Common myeloid progenitor, CD34-positive (primary cell): Measurements from ENCODE around the gene KAZN.

Experiments used
- CTCF ChIA-PET: fragments of 350-600 bp; sonication (Branson Sonifier 250); formaldehyde crosslinking; loops from one replicate; lab custom pipeline; 2021; ENCODE audit warnings: antibody characterized with exemption; lab: Charles Lee
- POLR2A ChIA-PET: fragments of 350-600 bp; sonication (Branson Sonifier 250); formaldehyde crosslinking; loops from one replicate; lab custom pipeline; 2021; ENCODE audit warnings: antibody characterized with exemption; lab: Charles Lee
- DNase-seq, 3 donors: peaks; one replicate each; pipeline versions ENCODE4 v3.0.0 to v3.0.0-alpha.2; 2013
- H3K27ac ChIP-seq, 2 experiments: 1 replicate in 1 of 2; 2 replicates in 1 of 2; pipeline ENCODE4 v1.7.0; 2013; ENCODE audit warnings: inconsistent platforms in 2 of 2, low read length in 2 of 2, mild to moderate bottlenecking in 2 of 2, low read depth in 1 of 2, moderate library complexity in 1 of 2; ENCODE audit not compliant: severe bottlenecking in 2 of 2, insufficient read depth in 1 of 2, poor library complexity in 1 of 2
- H3K27me3 ChIP-seq, 5 experiments: replicated peaks in 2 of 5; 1 replicate in 3 of 5; 2 replicates in 2 of 5; pipeline versions ENCODE4 v1.6.1 to v1.7.0; 2013; ENCODE audit warnings: low read length in 4 of 5, mild to moderate bottlenecking in 2 of 5, moderate library complexity in 2 of 5, inconsistent platforms in 1 of 5; ENCODE audit not compliant: insufficient read depth in 5 of 5, control insufficient read depth in 4 of 5
- H3K36me3 ChIP-seq, 4 experiments: 1 replicate in 2 of 4; 2 replicates in 2 of 4; pipeline versions ENCODE4 v1.6.1 to v1.7.0; 2013; ENCODE audit warnings: low read length in 3 of 4, control low read depth in 1 of 4, mild to moderate bottlenecking in 1 of 4; ENCODE audit not compliant: control insufficient read depth in 4 of 4, insufficient read depth in 4 of 4
- H3K4me1 ChIP-seq, 4 experiments: 1 replicate in 3 of 4; 2 replicates in 1 of 4; pipeline versions ENCODE4 v1.6.1 to v1.7.1; 2013; ENCODE audit warnings: low read length in 3 of 4, mild to moderate bottlenecking in 3 of 4, control low read depth in 1 of 4, inconsistent platforms in 1 of 4, moderate library complexity in 1 of 4; ENCODE audit not compliant: control insufficient read depth in 4 of 4, insufficient read depth in 4 of 4; ENCODE audit errors: control extremely low read depth in 1 of 4
- H3K4me3 ChIP-seq, 7 experiments: 1 replicate in 4 of 7; 2 replicates in 3 of 7; pipeline versions ENCODE4 v1.5.1 to v1.7.0; 2013; ENCODE audit warnings: mild to moderate bottlenecking in 7 of 7, low read length in 6 of 7, moderate library complexity in 6 of 7, inconsistent platforms in 2 of 7, low read depth in 2 of 7, control low read depth in 1 of 7; ENCODE audit not compliant: insufficient read depth in 4 of 7, control insufficient read depth in 1 of 7; ENCODE audit errors: extremely low read depth in 1 of 7
- H3K9me3 ChIP-seq, 5 experiments: 1 replicate in 4 of 5; 2 replicates in 1 of 5; pipeline versions ENCODE4 v1.6.1 to v1.7.1; 2013; ENCODE audit warnings: low read length in 4 of 5, mild to moderate bottlenecking in 2 of 5, inconsistent platforms in 1 of 5, low read depth in 1 of 5, moderate library complexity in 1 of 5; ENCODE audit not compliant: control insufficient read depth in 4 of 5, insufficient read depth in 2 of 5; ENCODE audit errors: control extremely low read depth in 1 of 5
- WGBS: methylation state at CpG from one replicate; pipeline ENCODE4 v1.1.5; 2013; ENCODE audit not compliant: insufficient coverage; 5-methylcytosine and 5-hydroxymethylcytosine counted together

KAZN gene

DNA sequence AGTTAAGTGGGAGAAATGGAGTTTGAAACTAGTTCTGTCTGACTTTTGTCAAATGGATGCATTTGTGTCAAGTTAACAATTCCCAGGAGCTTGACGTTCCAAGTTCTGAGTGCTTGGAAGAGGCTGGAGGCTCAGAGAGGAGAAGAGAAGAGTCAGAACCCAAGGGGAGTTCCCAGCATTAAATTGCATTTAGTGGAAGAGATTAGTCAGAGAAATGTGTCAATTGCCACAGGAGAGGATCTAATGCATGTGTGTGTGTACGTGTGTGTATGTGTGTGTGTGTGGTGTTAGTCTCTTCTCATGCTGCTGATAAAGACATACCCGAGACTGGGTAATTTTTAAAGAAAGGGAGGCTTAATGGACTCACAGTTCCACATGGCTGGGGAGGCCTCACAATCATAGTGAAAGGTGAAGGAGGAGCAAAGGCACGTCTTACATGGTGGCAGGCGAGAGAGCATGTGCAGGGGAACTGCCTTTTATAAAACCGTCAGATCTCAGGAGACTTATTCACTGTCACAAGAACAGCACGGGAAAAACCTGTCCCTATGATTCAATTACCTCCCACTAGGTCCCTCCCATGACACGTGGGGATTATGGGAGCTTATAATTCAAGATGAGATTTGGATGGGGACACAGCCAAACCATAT lies 453.5 kb downstream of the KAZN start:
- peak in 1 of 3 donors; percentile 12 for DNase-seq
- WGBS = 94% methylated on average over 7 of the region's 8 CpGs
- ChIA-PET CTCF (interaction anchor here (0.9 kb wide), 1 partner anchor 46 kb away, joined by 4 read pairs; no protein-coding TSS in a partner anchor), POLR2A (no interaction called here)
- H3K4me1 ChIP-seq = no peaks in the 10 kb centered on the region
- no peaks in the 10 kb centered on the region for H3K36me3 ChIP-seq
- H3K4me3 ChIP-seq = no peak overlapping the region
- no peaks in the 10 kb centered on the region for H3K9me3 ChIP-seq
- no peaks in the 10 kb centered on the region for H3K27me3 ChIP-seq
- H3K27ac ChIP-seq = no peak overlapping the region

DNA sequence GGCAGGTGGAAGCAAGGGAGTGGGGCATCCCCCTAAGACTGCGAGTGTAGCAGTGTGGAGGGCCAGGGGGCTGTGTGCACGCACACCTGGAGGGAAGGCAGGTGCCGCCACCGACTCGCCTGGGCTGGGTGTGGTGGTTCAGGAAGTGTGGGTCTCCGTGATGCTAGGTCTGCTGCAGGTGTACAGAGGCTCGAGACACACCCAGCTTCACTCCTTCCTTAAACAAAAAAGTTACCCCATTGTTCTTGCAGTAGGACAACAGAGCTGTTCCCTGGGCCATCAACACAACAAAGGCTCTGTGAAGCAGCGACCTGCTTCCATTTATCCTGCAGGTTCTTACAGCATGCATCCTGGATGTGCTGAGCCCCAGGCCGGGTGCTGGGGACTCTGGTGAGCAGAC lies 454.7 kb downstream of the KAZN start:
- POLR2A ChIA-PET = no interaction called here
- no peaks in the 10 kb centered on the region for H3K36me3 ChIP-seq
- no peaks in the 10 kb centered on the region for H3K4me1 ChIP-seq
- no peaks in the 10 kb centered on the region for H3K9me3 ChIP-seq
- no peak overlapping the region for H3K27ac ChIP-seq
- no peak overlapping the region for H3K4me3 ChIP-seq
- CTCF ChIA-PET = interaction anchor here (0.9 kb wide), 1 partner anchor 44 kb away, joined by 4 read pairs; no protein-coding TSS in a partner anchor
- DNase-seq = no peak
- no peaks in the 10 kb centered on the region for H3K27me3 ChIP-seq
- WGBS = 96% methylated on average over 6 of the region's 9 CpGs

DNA sequence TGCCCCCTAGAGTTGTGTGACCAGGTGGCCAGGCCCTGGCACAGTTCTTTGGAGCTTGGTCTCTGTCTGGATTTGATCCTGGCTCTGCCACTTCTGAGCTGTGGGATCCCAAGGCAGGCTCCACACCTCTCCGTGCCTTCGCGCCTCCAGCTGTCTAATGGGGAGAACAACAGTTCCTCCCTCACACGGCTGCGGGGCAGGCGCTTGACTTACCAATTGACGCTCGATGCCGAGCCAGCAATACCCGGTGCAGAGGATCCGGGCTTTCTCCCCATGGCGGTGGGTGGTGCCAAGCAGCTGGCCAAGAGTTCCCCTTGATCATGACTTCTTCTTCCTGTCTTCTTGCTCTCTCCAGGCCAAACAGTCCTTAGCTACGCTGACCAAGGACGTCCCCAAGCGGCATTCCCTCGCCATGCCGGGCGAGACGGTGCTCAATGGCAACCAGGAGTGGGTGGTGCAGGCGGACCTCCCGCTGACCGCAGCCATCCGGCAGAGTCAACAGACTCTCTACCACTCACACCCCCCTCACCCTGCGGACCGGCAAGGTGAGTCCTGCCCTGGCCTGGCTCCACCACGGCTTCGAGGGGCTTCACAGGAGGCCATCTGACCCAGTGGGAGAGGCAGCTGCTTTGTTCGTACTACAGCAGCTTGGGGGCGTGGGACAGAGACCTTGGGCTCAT lies 457.4 kb downstream of the KAZN start:
- POLR2A ChIA-PET = no interaction called here
- Histone ChIP-seq H3K27me3 (no peaks in the 10 kb centered on the region), H3K27ac (no peak overlapping the region), H3K9me3 (no peaks in the 10 kb centered on the region), H3K4me1 (no peaks in the 10 kb centered on the region), H3K4me3 (no peak overlapping the region), H3K36me3 (no peaks in the 10 kb centered on the region)
- DNase-seq = no peak
- 97% methylated on average over 27 of the region's 29 CpGs for WGBS
- CTCF ChIA-PET = interaction anchor here (1.3 to 1.6 kb wide), 2 partner anchors 9 to 44 kb away, joined by 4 to 5 read pairs; no protein-coding TSS in a partner anchor

DNA sequence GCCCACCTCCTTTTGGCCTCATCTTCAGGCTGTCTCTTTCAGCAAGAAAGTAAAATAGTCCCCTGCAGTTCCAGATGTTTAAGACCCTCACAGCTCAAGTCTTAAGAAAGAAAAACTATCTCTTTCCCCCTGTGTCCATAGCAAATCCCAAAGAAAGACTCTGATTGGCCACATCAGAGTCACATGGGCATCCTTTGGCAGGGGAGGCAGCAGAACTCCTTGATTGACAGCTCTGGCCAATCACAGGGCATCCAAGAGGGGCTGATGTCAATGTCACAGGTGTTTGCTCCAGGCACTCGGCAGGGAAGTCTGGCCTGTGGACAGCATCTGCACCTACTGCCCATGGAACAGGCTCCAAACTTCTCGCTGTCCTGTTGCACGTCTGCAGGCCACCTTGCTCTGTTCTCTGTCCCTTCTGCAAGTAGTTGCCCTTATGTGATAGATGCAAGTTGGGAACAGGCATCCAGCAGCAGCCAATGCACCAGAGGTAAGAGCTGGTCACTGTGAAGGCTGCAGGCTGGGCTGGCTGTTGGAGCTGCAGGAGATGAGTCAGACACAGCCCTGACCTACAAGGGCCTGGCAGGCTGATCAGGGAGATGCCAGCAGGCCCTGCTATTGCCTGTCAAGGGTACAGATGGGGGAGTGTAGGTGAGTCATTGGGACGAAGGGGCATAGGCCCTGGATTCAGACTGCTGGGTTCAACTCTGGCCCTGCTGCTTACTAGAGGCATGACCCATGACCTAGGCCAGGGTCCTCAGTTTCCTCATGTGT lies 458.2 kb downstream of the KAZN start:
- CTCF ChIA-PET = interaction anchor here (1.2 to 1.6 kb wide), 4 partner anchors 10 to 43 kb away, joined by 3 to 5 read pairs (median 4); no protein-coding TSS in a partner anchor
- no peaks in the 10 kb centered on the region for H3K27me3 ChIP-seq
- WGBS = 100% methylated on average over 4 of the region's 4 CpGs
- no peak overlapping the region for H3K4me3 ChIP-seq
- H3K36me3 ChIP-seq = no peaks in the 10 kb centered on the region
- POLR2A ChIA-PET = no interaction called here
- no peaks in the 10 kb centered on the region for H3K9me3 ChIP-seq
- no peaks in the 10 kb centered on the region for H3K4me1 ChIP-seq
- DNase-seq = peak in 1 of 3 donors; percentile 9
- no peak overlapping the region for H3K27ac ChIP-seq

DNA sequence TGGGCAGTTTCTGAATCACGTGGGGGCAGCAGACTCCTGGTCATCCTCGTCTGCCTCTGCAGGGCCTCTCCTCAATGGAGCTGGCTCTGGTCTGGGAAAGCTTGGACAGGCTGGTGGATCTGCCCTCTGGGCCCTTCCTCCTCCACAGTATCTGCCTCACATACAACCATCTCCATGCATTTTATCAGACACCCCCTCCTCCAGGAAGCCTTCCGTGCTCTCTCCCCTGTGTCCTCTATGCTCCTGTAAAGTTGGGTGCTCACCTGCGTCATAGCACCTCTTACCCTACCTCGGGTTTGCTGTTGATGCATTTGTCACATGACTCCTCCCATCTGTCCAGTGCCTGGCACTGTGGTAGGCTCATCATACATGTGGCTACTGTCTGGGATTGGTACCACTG lies 459.3 kb downstream of the KAZN start:
- Histone ChIP-seq H3K4me1 (no peaks in the 10 kb centered on the region), H3K27me3 (no peaks in the 10 kb centered on the region), H3K36me3 (no peaks in the 10 kb centered on the region), H3K9me3 (peaks cover 0 to 2% (median 0%) of the 10 kb centered on the region in 5 experiments), H3K4me3 (no peak overlapping the region), H3K27ac (no peak overlapping the region)
- CTCF ChIA-PET = interaction anchor here (1.2 to 1.4 kb wide), 2 partner anchors 14 to 18 kb away, joined by 3 to 4 read pairs; no protein-coding TSS in a partner anchor
- POLR2A ChIA-PET = no interaction called here
- no peak for DNase-seq
- WGBS = 97% methylated on average over 5 of the region's 5 CpGs

DNA sequence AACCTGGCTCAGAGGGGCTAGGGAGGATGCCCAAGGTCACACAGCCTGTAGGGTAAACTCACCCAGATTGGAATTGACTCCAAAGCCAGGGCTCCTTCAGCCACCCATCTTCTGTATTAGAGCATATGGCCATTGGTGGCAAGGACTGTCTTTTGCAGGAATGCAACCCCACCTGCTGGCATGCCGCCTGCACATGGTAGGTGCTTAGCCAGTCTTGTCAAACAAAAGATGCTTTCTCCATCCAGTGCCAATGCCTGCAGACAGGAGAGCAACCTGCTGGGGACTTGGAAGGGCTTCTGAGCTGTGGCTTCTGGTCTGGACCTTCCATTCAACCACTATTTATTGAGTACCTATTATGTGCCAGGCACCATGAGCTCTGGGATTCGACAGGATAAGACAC lies 459.8 kb downstream of the KAZN start:
- CTCF ChIA-PET = no interaction called here
- Histone ChIP-seq H3K4me3 (no peak overlapping the region), H3K27ac (no peak overlapping the region), H3K4me1 (no peaks in the 10 kb centered on the region), H3K9me3 (peaks cover 0 to 2% (median 0%) of the 10 kb centered on the region in 5 experiments), H3K27me3 (no peaks in the 10 kb centered on the region), H3K36me3 (no peaks in the 10 kb centered on the region)
- DNase-seq = no peak
- 100% methylated on average over 1 of the region's 2 CpGs for WGBS
- POLR2A ChIA-PET = no interaction called here
